Right lobe of liver (tissue), 4 donors: ENCODE measurements around the gene POLR2E.
A peak's percentile ranks its signal among the peaks of the same experiment; 100 is the strongest.

ENCODE experiments used
- POLR2A ChIP-seq: fragments of 450-650 bp; IDR thresholded peaks from one replicate; pipeline ENCODE4 v1.6.1; 2017; ENCODE audit warnings: antibody characterized with exemption, mild to moderate bottlenecking
- TF ChIP-seq, protein P1 (sequence below), 4 donors: fragments of 200-600 bp in 3 of 4; fragments of 450-650 bp in 1 of 4; IDR thresholded peaks; one replicate each; pipeline versions ENCODE4 v1.5.1 to v1.8.0; 2016 to 2022; ENCODE audit warnings: antibody characterized with exemption in 4 of 4, mild to moderate bottlenecking in 2 of 4
- donor health status: DM: no; HTN: no; CAD: no.
- donor health status: DM: no; HTN: no; CAD: no.
- donor health status: DM: no; HTN: yes; CAD: no.

GRCh38 chr19:1094978-1095701 lies at the start of gene POLR2E:
- TF ChIP-seq, protein P1, sequence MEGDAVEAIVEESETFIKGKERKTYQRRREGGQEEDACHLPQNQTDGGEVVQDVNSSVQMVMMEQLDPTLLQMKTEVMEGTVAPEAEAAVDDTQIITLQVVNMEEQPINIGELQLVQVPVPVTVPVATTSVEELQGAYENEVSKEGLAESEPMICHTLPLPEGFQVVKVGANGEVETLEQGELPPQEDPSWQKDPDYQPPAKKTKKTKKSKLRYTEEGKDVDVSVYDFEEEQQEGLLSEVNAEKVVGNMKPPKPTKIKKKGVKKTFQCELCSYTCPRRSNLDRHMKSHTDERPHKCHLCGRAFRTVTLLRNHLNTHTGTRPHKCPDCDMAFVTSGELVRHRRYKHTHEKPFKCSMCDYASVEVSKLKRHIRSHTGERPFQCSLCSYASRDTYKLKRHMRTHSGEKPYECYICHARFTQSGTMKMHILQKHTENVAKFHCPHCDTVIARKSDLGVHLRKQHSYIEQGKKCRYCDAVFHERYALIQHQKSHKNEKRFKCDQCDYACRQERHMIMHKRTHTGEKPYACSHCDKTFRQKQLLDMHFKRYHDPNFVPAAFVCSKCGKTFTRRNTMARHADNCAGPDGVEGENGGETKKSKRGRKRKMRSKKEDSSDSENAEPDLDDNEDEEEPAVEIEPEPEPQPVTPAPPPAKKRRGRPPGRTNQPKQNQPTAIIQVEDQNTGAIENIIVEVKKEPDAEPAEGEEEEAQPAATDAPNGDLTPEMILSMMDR (IDR thresholded peaks at IDR 0.05), result no peak
- TF ChIP-seq POLR2A, result peak; percentile 80
